Duodenal mucosa (tissue), 2 donors: ENCODE results near the gene RTN4RL2.
A peak's percentile ranks its signal among the peaks of the same experiment; 100 is the strongest.

Source experiments
- H3K27ac ChIP-seq: one replicate; pipeline ENCODE4 v1.7.0; 2013; ENCODE audit warnings: low read depth, low read length
- H3K27me3 ChIP-seq, 2 donors: one replicate each; pipeline ENCODE4 v1.7.0; 2013; ENCODE audit warnings: low read length in 2 of 2, control low read depth in 1 of 2; ENCODE audit not compliant: insufficient read depth in 2 of 2, control insufficient read depth in 1 of 2
- H3K36me3 ChIP-seq, 2 donors: one replicate each; pipeline ENCODE4 v1.7.0; 2013; ENCODE audit warnings: low read length in 2 of 2, control low read depth in 1 of 2; ENCODE audit not compliant: insufficient read depth in 2 of 2, control insufficient read depth in 1 of 2
- H3K4me1 ChIP-seq, 2 donors: one replicate each; pipeline ENCODE4 v1.7.0; 2013; ENCODE audit warnings: low read length in 2 of 2, control low read depth in 1 of 2; ENCODE audit not compliant: insufficient read depth in 2 of 2, control insufficient read depth in 1 of 2
- H3K4me3 ChIP-seq, 2 donors: one replicate each; pipeline ENCODE4 v1.7.0; 2013; ENCODE audit warnings: low read length in 2 of 2, low read depth in 1 of 2
- H3K9ac ChIP-seq, 2 donors: one replicate each; pipeline ENCODE4 v1.7.0; 2013; ENCODE audit warnings: low read length in 2 of 2, low read depth in 1 of 2
- H3K9me3 ChIP-seq, 2 donors: one replicate each; pipeline ENCODE4 v1.7.0; 2013; ENCODE audit warnings: low read length in 2 of 2, control low read depth in 1 of 2; ENCODE audit not compliant: control insufficient read depth in 1 of 2

The RTN4RL2 gene

GRCh38 chr11:57473285-57473841 lies 13.0 kb downstream of the RTN4RL2 start:
- no peak overlapping the region for H3K27ac ChIP-seq
- H3K9me3 ChIP-seq: no peaks in the 10 kb centered on the region
- no peak overlapping the region for H3K4me3 ChIP-seq
- H3K27me3 ChIP-seq: peaks cover 6 to 18% of the 10 kb centered on the region in 2 donors
- no peaks in the 10 kb centered on the region for H3K36me3 ChIP-seq
- H3K4me1 ChIP-seq: peaks cover 7 to 18% of the 10 kb centered on the region in 2 donors
- H3K9ac ChIP-seq: no peak overlapping the region

GRCh38 chr11:57474017-57474802 lies 13.9 kb downstream of the RTN4RL2 start:
- H3K27me3 ChIP-seq: peaks cover 6 to 18% of the 10 kb centered on the region in 2 donors

GRCh38 chr11:57474803-57475115 lies 14.4 kb downstream of the RTN4RL2 start:
- Histone ChIP-seq H3K9me3 (no peaks in the 10 kb centered on the region), H3K4me3 (no peak overlapping the region), H3K4me1 (peaks cover 7 to 18% of the 10 kb centered on the region in 2 donors), H3K36me3 (no peaks in the 10 kb centered on the region), H3K9ac (no peak overlapping the region), H3K27me3 (peaks cover 6 to 18% of the 10 kb centered on the region in 2 donors), H3K27ac (no peak overlapping the region)

More at GRCh38 chr11:57474017-57474802, 13.9 kb downstream of the RTN4RL2 start:
- H3K4me3 ChIP-seq: no peak overlapping the region
- no peaks in the 10 kb centered on the region for H3K36me3 ChIP-seq
- H3K27ac ChIP-seq: no peak overlapping the region
- H3K9me3 ChIP-seq: no peaks in the 10 kb centered on the region
- H3K4me1 ChIP-seq: peaks cover 7 to 18% of the 10 kb centered on the region in 2 donors
- H3K9ac ChIP-seq: no peak overlapping the region

GRCh38 chr11:57475191-57475590 lies 14.9 kb downstream of the RTN4RL2 start:
- Histone ChIP-seq H3K4me3 (no peak overlapping the region), H3K27ac (no peak overlapping the region), H3K27me3 (peaks cover 6 to 18% of the 10 kb centered on the region in 2 donors), H3K4me1 (peaks cover 7 to 18% of the 10 kb centered on the region in 2 donors), H3K9me3 (no peaks in the 10 kb centered on the region), H3K9ac (no peak overlapping the region), H3K36me3 (no peaks in the 10 kb centered on the region)

GRCh38 chr11:57475671-57476046 lies 15.3 kb downstream of the RTN4RL2 start:
- no peak overlapping the region for H3K27ac ChIP-seq
- peak overlapping the region in 1 of 2 donors; percentile 38 for H3K9ac ChIP-seq
- H3K27me3 ChIP-seq: peaks cover 6 to 18% of the 10 kb centered on the region in 2 donors
- H3K9me3 ChIP-seq: no peaks in the 10 kb centered on the region
- H3K36me3 ChIP-seq: no peaks in the 10 kb centered on the region
- peak overlapping the region; percentile 39 to 59 for H3K4me3 ChIP-seq
- H3K4me1 ChIP-seq: peaks cover 7 to 18% of the 10 kb centered on the region in 2 donors

GRCh38 chr11:57476047-57476756 lies 15.9 kb downstream of the RTN4RL2 start:
- H3K9ac ChIP-seq: peak overlapping the region; percentile 13 to 54
- H3K27ac ChIP-seq: no peak overlapping the region
- H3K4me3 ChIP-seq: peak overlapping the region; percentile 39 to 59
- no peaks in the 10 kb centered on the region for H3K36me3 ChIP-seq
- peaks cover 7 to 18% of the 10 kb centered on the region in 2 donors for H3K4me1 ChIP-seq
- H3K27me3 ChIP-seq: peaks cover 6 to 18% of the 10 kb centered on the region in 2 donors
- no peaks in the 10 kb centered on the region for H3K9me3 ChIP-seq

GRCh38 chr11:57476757-57477506 lies 16.6 kb downstream of the RTN4RL2 start:
- Histone ChIP-seq H3K4me1 (peaks cover 7 to 18% of the 10 kb centered on the region in 2 donors), H3K4me3 (peak overlapping the region; percentile 36 to 59), H3K27ac (no peak overlapping the region), H3K27me3 (peaks cover 6 to 18% of the 10 kb centered on the region in 2 donors), H3K36me3 (no peaks in the 10 kb centered on the region), H3K9me3 (no peaks in the 10 kb centered on the region), H3K9ac (peak overlapping the region; percentile 13 to 54)

GRCh38 chr11:57477507-57478189 lies 17.3 kb downstream of the RTN4RL2 start:
- Histone ChIP-seq H3K27ac (no peak overlapping the region), H3K4me1 (peaks cover 7 to 18% of the 10 kb centered on the region in 2 donors), H3K27me3 (peaks cover 6 to 22% of the 10 kb centered on the region in 2 donors), H3K36me3 (no peaks in the 10 kb centered on the region), H3K4me3 (no peak overlapping the region), H3K9ac (no peak overlapping the region), H3K9me3 (no peaks in the 10 kb centered on the region)

GRCh38 chr11:57479021-57479663 lies 18.8 kb downstream of the RTN4RL2 start:
- H3K4me1 ChIP-seq: peaks cover 7 to 24% of the 10 kb centered on the region in 2 donors
- H3K9me3 ChIP-seq: no peaks in the 10 kb centered on the region
- no peak overlapping the region for H3K4me3 ChIP-seq
- H3K27me3 ChIP-seq: peaks cover 13 to 29% of the 10 kb centered on the region in 2 donors
- no peak overlapping the region for H3K27ac ChIP-seq
- no peaks in the 10 kb centered on the region for H3K36me3 ChIP-seq
- no peak overlapping the region for H3K9ac ChIP-seq
